Osteoblast (primary cell): Measurements from ENCODE around the gene COL13A1. TPM values are rescaled to one million over a fixed set of nuclear protein-coding genes. Genes with fewer than 3 reads are reported as not detected.

Source experiments
- DNase-seq: peaks from one replicate; pipeline ENCODE4 v3.0.0; 2011; ENCODE audit warnings: low spot score, mixed read lengths; ENCODE audit not compliant: insufficient read length; ENCODE audit errors: missing footprints
- H2AFZ ChIP-seq: 2 replicates; pipeline ENCODE4 v1.6.0; 2011; ENCODE audit warnings: mild to moderate bottlenecking, low read length
- H3K27ac ChIP-seq: 2 replicates; pipeline ENCODE4 v1.5.1; 2011; ENCODE audit warnings: mild to moderate bottlenecking, low read depth, low read length, moderate library complexity
- H3K27me3 ChIP-seq: 2 replicates; pipeline ENCODE4 v1.6.0; 2012; ENCODE audit warnings: mild to moderate bottlenecking, control low read depth, inconsistent platforms, low read length, moderate library complexity; ENCODE audit not compliant: insufficient read depth
- H3K36me3 ChIP-seq: 2 replicates; pipeline ENCODE4 v1.5.1; 2011; ENCODE audit warnings: mild to moderate bottlenecking, low read length, control low read depth, moderate library complexity; ENCODE audit not compliant: insufficient read depth
- H3K4me1 ChIP-seq: 2 replicates; pipeline ENCODE4 v1.5.1; 2011; ENCODE audit warnings: mild to moderate bottlenecking, low read length, control low read depth, moderate library complexity; ENCODE audit not compliant: insufficient read depth
- H3K4me2 ChIP-seq: 2 replicates; pipeline ENCODE4 v1.6.0; 2011; ENCODE audit warnings: mild to moderate bottlenecking, low read length; ENCODE audit not compliant: insufficient read depth
- H3K4me3 ChIP-seq: fragments of 200-600 bp; sonication (generic); 3 replicates; pipeline ENCODE4 v1.5.1; 2012; ENCODE audit warnings: mild to moderate bottlenecking, low read length, inconsistent platforms; ENCODE audit not compliant: insufficient read depth
- H3K79me2 ChIP-seq: 2 replicates; pipeline ENCODE4 v1.6.0; 2012; ENCODE audit warnings: mild to moderate bottlenecking, low read length, control low read depth, inconsistent platforms; ENCODE audit not compliant: insufficient read depth
- H3K9me3 ChIP-seq: 2 replicates; pipeline ENCODE4 v1.5.1; 2011; ENCODE audit warnings: low read depth, low read length, control low read depth
- H4K20me1 ChIP-seq: 2 replicates; pipeline ENCODE4 v1.6.0; 2012; ENCODE audit warnings: mild to moderate bottlenecking, low read length, control low read depth; ENCODE audit not compliant: insufficient read depth
- total RNA-seq: library from RNA; depleted of rRNA; stranded (reverse); fragments of >200 nt; gene quantifications from 2 replicates; pipeline ENCODE4 v1.2.3, GENCODE V29; 2012
- TF ChIP-seq, protein P1 (sequence below): IDR thresholded peaks from 2 replicates; pipeline ENCODE4 v1.5.1; 2011; ENCODE audit warnings: mild to moderate bottlenecking, low read depth, low read length, moderate library complexity; ENCODE audit errors: extremely low read depth

COL13A1 gene
- total RNA-seq, 1 donor = 1.1 TPM

DNA sequence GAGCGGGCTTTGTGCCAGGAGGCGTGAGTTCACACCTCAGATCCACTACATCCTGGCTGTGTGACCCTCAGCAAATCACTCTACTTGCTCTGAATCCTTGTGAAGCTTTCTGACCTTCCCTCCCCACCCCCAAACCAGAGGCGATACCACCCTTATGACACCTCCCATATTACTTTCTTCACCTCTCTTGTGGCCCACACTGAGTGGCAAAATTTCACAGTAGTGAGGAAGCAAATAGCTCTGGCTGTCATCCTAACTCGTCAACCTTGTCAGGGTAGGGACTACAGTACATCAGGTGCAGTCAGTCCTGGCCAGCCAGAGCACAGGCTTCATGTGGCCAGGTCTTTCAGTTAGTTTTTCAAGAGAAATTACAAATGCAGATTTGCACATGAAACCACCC, 19.1 kb downstream of the COL13A1 start:
- H3K4me2 ChIP-seq = no peak overlapping the region
- peaks cover 13% of the 10 kb centered on the region for H3K79me2 ChIP-seq
- no peak overlapping the region for H3K27ac ChIP-seq
- no peak for DNase-seq
- H3K36me3 ChIP-seq = peaks cover 10% of the 10 kb centered on the region
- H3K27me3 ChIP-seq = no peaks in the 10 kb centered on the region
- no peak overlapping the region for H2AFZ ChIP-seq
- H4K20me1 ChIP-seq = no peaks in the 10 kb centered on the region
- no peak overlapping the region for H3K4me3 ChIP-seq
- H3K9me3 ChIP-seq = peaks cover 2% of the 10 kb centered on the region
- TF ChIP-seq, protein P1, sequence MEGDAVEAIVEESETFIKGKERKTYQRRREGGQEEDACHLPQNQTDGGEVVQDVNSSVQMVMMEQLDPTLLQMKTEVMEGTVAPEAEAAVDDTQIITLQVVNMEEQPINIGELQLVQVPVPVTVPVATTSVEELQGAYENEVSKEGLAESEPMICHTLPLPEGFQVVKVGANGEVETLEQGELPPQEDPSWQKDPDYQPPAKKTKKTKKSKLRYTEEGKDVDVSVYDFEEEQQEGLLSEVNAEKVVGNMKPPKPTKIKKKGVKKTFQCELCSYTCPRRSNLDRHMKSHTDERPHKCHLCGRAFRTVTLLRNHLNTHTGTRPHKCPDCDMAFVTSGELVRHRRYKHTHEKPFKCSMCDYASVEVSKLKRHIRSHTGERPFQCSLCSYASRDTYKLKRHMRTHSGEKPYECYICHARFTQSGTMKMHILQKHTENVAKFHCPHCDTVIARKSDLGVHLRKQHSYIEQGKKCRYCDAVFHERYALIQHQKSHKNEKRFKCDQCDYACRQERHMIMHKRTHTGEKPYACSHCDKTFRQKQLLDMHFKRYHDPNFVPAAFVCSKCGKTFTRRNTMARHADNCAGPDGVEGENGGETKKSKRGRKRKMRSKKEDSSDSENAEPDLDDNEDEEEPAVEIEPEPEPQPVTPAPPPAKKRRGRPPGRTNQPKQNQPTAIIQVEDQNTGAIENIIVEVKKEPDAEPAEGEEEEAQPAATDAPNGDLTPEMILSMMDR = no peak
- H3K4me1 ChIP-seq = peaks cover 9% of the 10 kb centered on the region

DNA sequence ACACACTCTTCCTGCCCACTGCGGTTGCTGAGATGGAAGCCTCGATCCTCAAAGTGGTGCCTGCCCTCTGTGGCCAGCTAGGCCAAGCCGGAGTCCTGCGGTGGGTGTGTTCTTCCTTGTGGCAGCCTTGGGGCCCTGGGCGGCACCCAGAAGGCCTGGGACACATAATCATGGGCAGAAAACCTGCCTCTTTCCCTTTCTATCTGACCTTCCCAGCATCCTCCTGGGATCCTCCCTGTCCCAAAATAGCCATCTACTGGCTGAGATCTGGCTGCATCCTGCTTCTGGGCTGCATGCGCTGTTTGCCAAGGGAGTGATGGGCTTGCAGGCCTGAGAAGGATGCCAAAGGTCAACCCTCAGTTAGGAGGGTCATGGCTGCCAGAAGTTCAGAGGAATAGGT, 23.9 kb downstream of the COL13A1 start:
- peaks cover 10% of the 10 kb centered on the region for H3K36me3 ChIP-seq
- no peak for DNase-seq
- H2AFZ ChIP-seq = peak overlapping the region; percentile 74
- no peaks in the 10 kb centered on the region for H3K27me3 ChIP-seq
- no peaks in the 10 kb centered on the region for H3K79me2 ChIP-seq
- H3K4me3 ChIP-seq = no peak overlapping the region
- H3K9me3 ChIP-seq = no peaks in the 10 kb centered on the region
- TF ChIP-seq, protein P1 = no peak
- H3K4me1 ChIP-seq = no peaks in the 10 kb centered on the region
- no peaks in the 10 kb centered on the region for H4K20me1 ChIP-seq
- H3K4me2 ChIP-seq = no peak overlapping the region
- no peak overlapping the region for H3K27ac ChIP-seq

DNA sequence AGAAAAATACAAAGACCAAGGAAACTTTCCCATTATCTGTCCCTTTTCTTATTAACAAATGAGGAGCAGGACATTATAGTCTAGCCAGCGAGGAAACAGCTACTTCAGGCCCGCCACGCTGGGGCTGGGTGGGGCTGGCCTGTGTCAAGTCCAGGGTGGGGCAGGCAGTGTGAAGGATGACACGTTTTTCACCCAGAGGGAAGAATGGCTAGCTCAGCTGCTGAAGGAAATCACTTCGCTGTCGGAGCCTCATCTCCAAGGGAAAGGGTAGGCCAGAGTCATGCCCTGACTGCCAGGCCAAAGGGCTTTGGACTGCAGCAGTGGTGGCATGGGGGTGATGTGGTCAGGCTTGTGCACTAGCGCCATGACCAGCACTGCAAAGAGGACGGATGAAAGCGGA, 24.4 kb downstream of the COL13A1 start:
- TF ChIP-seq, protein P1 = no peak
- Histone ChIP-seq H3K4me1 (peaks cover 1% of the 10 kb centered on the region), H3K4me3 (no peak overlapping the region), H3K27me3 (no peaks in the 10 kb centered on the region), H3K79me2 (no peaks in the 10 kb centered on the region), H3K36me3 (peaks cover 10% of the 10 kb centered on the region), H4K20me1 (no peaks in the 10 kb centered on the region), H3K9me3 (no peaks in the 10 kb centered on the region), H2AFZ (no peak overlapping the region), H3K27ac (no peak overlapping the region), H3K4me2 (no peak overlapping the region)
- no peak for DNase-seq

DNA sequence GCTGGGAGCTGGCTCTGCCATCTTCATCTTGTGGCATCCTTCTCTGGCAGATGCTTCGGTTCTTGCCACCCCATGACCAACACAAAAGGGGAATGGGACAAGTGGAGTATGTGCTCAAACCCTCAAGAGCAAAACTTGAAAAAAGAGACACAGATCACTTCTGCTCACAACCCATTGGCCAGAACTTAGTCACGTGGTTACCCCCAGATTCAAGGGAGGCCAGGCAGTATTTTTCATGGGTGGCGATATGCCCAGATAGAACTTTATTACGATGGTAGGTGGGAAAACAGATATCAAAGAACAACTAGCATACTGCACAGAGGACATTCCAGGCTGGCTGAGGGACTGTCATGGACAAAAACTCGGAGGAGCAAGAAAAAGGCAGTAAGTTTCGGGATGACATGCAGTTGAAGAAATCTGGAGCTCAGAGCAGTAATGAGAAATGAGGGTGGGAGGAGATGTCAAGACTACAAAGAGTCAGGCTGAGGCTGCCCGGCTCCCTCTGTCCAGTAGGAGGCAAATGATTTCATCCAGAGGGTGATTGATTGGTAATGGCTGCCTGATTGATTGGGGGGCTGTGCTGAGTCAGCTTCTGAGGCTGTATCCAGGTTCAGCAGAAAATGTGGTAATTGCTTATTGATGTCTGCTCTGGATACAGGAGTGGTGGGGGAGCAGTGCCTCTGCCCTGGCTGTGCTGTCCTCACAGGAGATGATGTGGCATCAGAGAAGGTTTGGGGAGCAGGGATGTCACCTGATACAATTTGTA, 25.3 kb downstream of the COL13A1 start:
- no peak overlapping the region for H3K4me2 ChIP-seq
- H3K79me2 ChIP-seq = no peaks in the 10 kb centered on the region

More for the DNA sequence above, 25.3 kb downstream of the COL13A1 start:
- no peaks in the 10 kb centered on the region for H3K27me3 ChIP-seq
- H3K4me1 ChIP-seq = peaks cover 5% of the 10 kb centered on the region
- H3K36me3 ChIP-seq = peaks cover 10% of the 10 kb centered on the region
- H2AFZ ChIP-seq = no peak overlapping the region
- no peak for DNase-seq
- H3K27ac ChIP-seq = no peak overlapping the region
- H4K20me1 ChIP-seq = no peaks in the 10 kb centered on the region
- no peak overlapping the region for H3K4me3 ChIP-seq
- TF ChIP-seq, protein P1 = peak; percentile 20
- H3K9me3 ChIP-seq = no peaks in the 10 kb centered on the region
